Endothelial cell of umbilical vein (primary cell): ENCODE measurements around the gene SLC1A4. TPM values are rescaled to one million over a fixed set of nuclear protein-coding genes. Genes with fewer than 3 reads are reported as not detected.

Experiments
- BruUV-seq: library from RNA; stranded (reverse); fragments of 400-500 nt; replicated peaks from 2 replicates; lab custom pipeline; 2021; lab: Mats Ljungman, UMichigan
- CTCF ChIA-PET: fragments of 300-600, 350-600 bp; sonication (Branson Sonifier 250); formaldehyde crosslinking; loops from one replicate; lab custom pipeline; 2021; ENCODE audit warnings: antibody characterized with exemption, inconsistent platforms; lab: Charles Lee
- POLR2A ChIA-PET: fragments of 300-600, 350-600 bp; sonication (Branson Sonifier 250); formaldehyde crosslinking; loops from one replicate; lab custom pipeline; 2021; ENCODE audit warnings: antibody characterized with exemption, inconsistent platforms; lab: Charles Lee
- DNase-seq: peaks from one replicate; pipeline ENCODE4 v3.0.0-alpha.2; 2011; ENCODE audit warnings: low read depth, low spot score
- FAIRE-seq: peaks from 2 replicates; lab custom pipeline; 2011; peaks lifted over from hg19 to GRCh38; lab: Jason Lieb, UNC
- H2AFZ ChIP-seq: 2 replicates; pipeline ENCODE4 v1.6.0; 2012; ENCODE audit warnings: low read depth, low read length, control low read depth, inconsistent platforms
- H3K27ac ChIP-seq: 2 replicates; pipeline ENCODE4 v1.5.1; 2011; ENCODE audit warnings: low read depth, mild to moderate bottlenecking, control low read depth, low read length, moderate library complexity; ENCODE audit not compliant: insufficient read depth
- H3K27me3 ChIP-seq, 2 experiments: 2 replicates each; pipeline versions ENCODE4 v1.6.0 to v1.6.1; 2011; ENCODE audit warnings: low read length in 2 of 2, mixed read lengths in 1 of 2; ENCODE audit not compliant: control insufficient read depth in 2 of 2, insufficient read depth in 2 of 2
- H3K36me3 ChIP-seq, 2 experiments: 2 replicates in 1 of 2; 3 replicates in 1 of 2; pipeline ENCODE4 v1.5.1; 2011; ENCODE audit warnings: low read length in 2 of 2, mild to moderate bottlenecking in 1 of 2, moderate library complexity in 1 of 2; ENCODE audit not compliant: control insufficient read depth in 2 of 2, insufficient read depth in 2 of 2; ENCODE audit errors: extremely low read depth in 1 of 2
- H3K4me1 ChIP-seq: 3 replicates; pipeline ENCODE4 v1.5.1; 2011; ENCODE audit warnings: mild to moderate bottlenecking, low read length; ENCODE audit not compliant: control insufficient read depth, insufficient read depth; ENCODE audit errors: extremely low read depth
- H3K4me2 ChIP-seq: 2 replicates; pipeline ENCODE4 v1.6.1; 2011; ENCODE audit warnings: low read length, control low read depth, mixed read lengths; ENCODE audit not compliant: insufficient read depth
- H3K4me3 ChIP-seq, 3 experiments: fragments of 200-600 bp in 1 of 3; sonication (generic), shearing (Covaris generic) in 1 of 3; replicated peaks in 1 of 3; 2 replicates each; pipeline ENCODE4 v1.5.1; 2011 to 2016; ENCODE audit warnings: control low read depth in 3 of 3, low read length in 3 of 3, mild to moderate bottlenecking in 2 of 3, inconsistent platforms in 1 of 3, low read depth in 1 of 3, moderate library complexity in 1 of 3; ENCODE audit not compliant: insufficient read depth in 1 of 3
- H3K79me2 ChIP-seq: 2 replicates; pipeline ENCODE4 v1.6.0; 2012; ENCODE audit warnings: low read length, inconsistent platforms; ENCODE audit not compliant: control insufficient read depth, insufficient read depth
- H3K9ac ChIP-seq: replicated peaks from 2 replicates; pipeline ENCODE3; 2011; ENCODE audit warnings: low read length, control low read depth; ENCODE audit not compliant: insufficient read depth; ENCODE audit errors: extremely low read depth
- H3K9me1 ChIP-seq: replicated peaks from 3 replicates; pipeline ENCODE4 v1.6.0; 2011; ENCODE audit warnings: mild to moderate bottlenecking, low read length; ENCODE audit not compliant: control insufficient read depth, insufficient read depth; ENCODE audit errors: extremely low read depth
- H3K9me3 ChIP-seq: replicated peaks from 2 replicates; pipeline ENCODE4 v1.5.1; 2012; ENCODE audit warnings: low read length, inconsistent platforms; ENCODE audit not compliant: control insufficient read depth, insufficient read depth
- H4K20me1 ChIP-seq: replicated peaks from 2 replicates; pipeline ENCODE3; 2011; ENCODE audit warnings: mild to moderate bottlenecking, low read length; ENCODE audit not compliant: control insufficient read depth, insufficient read depth; ENCODE audit errors: extremely low read depth
- CTCF ChIP-seq, 2 donors: IDR thresholded peaks; 1 replicate in 1 of 2; 2 replicates in 1 of 2; pipeline ENCODE4 v1.5.1; 2011; ENCODE audit warnings: low read length in 2 of 2, mild to moderate bottlenecking in 2 of 2, moderate library complexity in 2 of 2, control low read depth in 1 of 2, inconsistent platforms in 1 of 2, low read depth in 1 of 2; ENCODE audit not compliant: insufficient read depth in 1 of 2; ENCODE audit errors: extremely low read depth in 1 of 2
- EZH2 ChIP-seq: IDR thresholded peaks from 2 replicates; pipeline ENCODE4 v1.6.1; 2012; ENCODE audit warnings: borderline replicate concordance, low read depth, mild to moderate bottlenecking, moderate library complexity, low read length, inconsistent platforms; ENCODE audit not compliant: severe bottlenecking
- FOS ChIP-seq: IDR thresholded peaks from 2 replicates; pipeline ENCODE4 v1.6.1; 2011; ENCODE audit warnings: mild to moderate bottlenecking, low read length, moderate library complexity, borderline replicate concordance; ENCODE audit not compliant: insufficient read depth
- GATA2 ChIP-seq: IDR thresholded peaks from 2 replicates; pipeline ENCODE4 v1.7.0; 2011; ENCODE audit warnings: low read depth, mild to moderate bottlenecking, moderate library complexity, mixed read lengths, low read length; ENCODE audit not compliant: insufficient read length, insufficient read depth
- JUN ChIP-seq: IDR thresholded peaks from 2 replicates; pipeline ENCODE4 v1.6.1; 2011; ENCODE audit warnings: borderline replicate concordance, low read depth; ENCODE audit not compliant: insufficient read length, insufficient read depth
- MAX ChIP-seq: IDR thresholded peaks from 2 replicates; pipeline ENCODE4 v1.6.1; 2011; ENCODE audit not compliant: insufficient read depth, insufficient read length
- MYC ChIP-seq: IDR thresholded peaks from one replicate; pipeline ENCODE4 v1.6.1; 2011; ENCODE audit warnings: mild to moderate bottlenecking, low read depth, low read length
- POLR2A ChIP-seq: IDR thresholded peaks from 2 replicates; pipeline ENCODE4 v1.6.1; 2012; ENCODE audit warnings: low read depth, mild to moderate bottlenecking, control low read depth, low read length
- POLR2AphosphoS5 ChIP-seq: IDR thresholded peaks from 2 replicates; pipeline ENCODE4 v1.6.1; 2012; ENCODE audit warnings: low read depth, mild to moderate bottlenecking, control low read depth, low read length, moderate library complexity; ENCODE audit not compliant: insufficient read depth
- dilution Hi-C: fragments of 300-500 bp; cut with MboI; formaldehyde crosslinking; loops from one replicate; pipeline ENCODE4 v1.15.0; 2019; ENCODE audit warnings: low sequenced_read_pairs; ENCODE audit not compliant: extremely low pct_ligation_motif_present
- intact Hi-C: fragments of 100-400 bp; cut with micrococcal nuclease; formaldehyde crosslinking; loops from one replicate; pipeline ENCODE4 v1.10.0; 2022
- polyA plus RNA-seq, 4 experiments: library from polyadenylated mRNA; depleted of rRNA in 3 of 4; stranded (reverse) in 3 of 4; unstranded in 1 of 4; fragments of >200 nt; gene quantifications; 2 replicates each; pipeline versions ENCODE4 v1.2.1 to v1.2.3, GENCODE V29; 2011 to 2012; ENCODE audit warnings: missing spikeins in 1 of 4
- total RNA-seq: library from RNA; stranded (reverse); gene quantifications from 2 replicates; pipeline ENCODE4 v1.2.3, GENCODE V29; 2021

SLC1A4 gene
- total and polyA plus RNA-seq, 2 donors (not counting 3 experiments of a cell fraction or from before 2014, with no cell fraction given) = 9.9 to 13.9 TPM

GRCh38 chr2:65035351-65035943, 46.2 kb downstream of the SLC1A4 start:
- H3K4me2 ChIP-seq = peak overlapping the region; percentile 13
- TF ChIP-seq POLR2AphosphoS5 (no peak), CTCF (IDR thresholded peaks at IDR 0.05; ENCODE audit: extremely low read depth in 1 of 2, insufficient read depth in 1 of 2, low read depth in 1 of 2, low read length in 2 of 2) (no peak), FOS (no peak), MYC (no peak), GATA2 (no peak), POLR2A (no peak), MAX (no peak), EZH2 (no peak), JUN (no peak)
- H4K20me1 ChIP-seq = no peaks in the 10 kb centered on the region
- dilution Hi-C loops (no loop called here), intact Hi-C loops (no loop called here)
- peak overlapping the region; percentile 67 for H2AFZ ChIP-seq
- H3K27ac ChIP-seq = no peak overlapping the region
- no peaks in the 10 kb centered on the region for H3K27me3 ChIP-seq
- H3K9ac ChIP-seq = no peak overlapping the region
- peak; percentile 61 for DNase-seq
- H3K4me1 ChIP-seq = peaks cover 10% of the 10 kb centered on the region
- H3K79me2 ChIP-seq = no peaks in the 10 kb centered on the region
- CTCF ChIA-PET = interaction anchor here (1.2 to 5.1 kb wide), 3 partner anchors 8 to 117 kb away, joined by 4 to 44 read pairs (median 5); no protein-coding TSS in a partner anchor
- no peaks in the 10 kb centered on the region for H3K9me3 ChIP-seq
- no peak for FAIRE-seq
- no TSS peak for BruUV-seq
- POLR2A ChIA-PET = no interaction called here
- no peak overlapping the region for H3K4me3 ChIP-seq
- no peaks in the 10 kb centered on the region for H3K9me1 ChIP-seq
- no peaks in the 10 kb centered on the region for H3K36me3 ChIP-seq
